ENCODE results near the gene SLC40A1. TPM values are rescaled to one million over a fixed set of nuclear protein-coding genes. Genes with fewer than 3 reads are reported as not detected.

The SLC40A1 gene
- total and polyA plus RNA-seq, 2 of the 13 experiments (the other 11 are each of a cell fraction or from before 2014, with no cell fraction given), result 10.6 to 24.9 TPM

DNA sequence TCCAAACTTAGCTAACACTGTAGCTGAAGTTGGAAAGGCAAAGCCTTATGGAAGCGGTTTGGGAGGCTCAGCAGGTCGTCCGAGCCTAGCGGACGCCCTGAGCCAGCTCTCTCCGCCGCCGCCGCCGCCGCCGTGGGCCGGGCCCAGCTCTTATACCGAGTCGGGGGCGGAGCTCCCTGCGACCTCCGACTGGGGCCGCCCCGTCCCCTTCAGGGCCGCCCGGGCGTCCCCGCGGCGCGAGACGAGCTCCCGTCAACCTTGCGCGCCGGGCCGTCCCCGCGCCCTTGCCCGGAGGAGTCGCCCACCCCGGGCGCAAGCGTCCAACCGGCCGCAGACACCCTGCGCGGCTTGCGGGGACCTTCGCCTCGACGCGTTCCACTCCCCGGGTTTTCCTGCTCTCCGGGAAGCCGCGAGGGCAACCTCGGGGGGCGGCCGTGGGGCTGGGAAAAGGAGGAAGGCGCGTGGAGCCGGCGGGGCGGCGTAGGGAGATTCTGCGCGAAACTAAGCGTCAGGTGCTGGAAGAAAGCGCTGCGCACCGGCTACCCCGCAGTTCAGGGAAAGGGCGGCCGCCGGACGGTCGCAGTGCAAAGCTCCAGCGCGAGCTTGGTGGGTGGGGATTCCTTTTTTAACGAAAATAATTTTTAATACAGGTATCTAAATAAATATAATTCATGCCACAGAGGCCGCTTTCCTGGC lies at the start of gene SLC40A1 (continued):
- peak; percentile 81 for TF ChIP-seq KDM2A (CRISPR knock-in tag; IDR thresholded peaks at IDR 0.05; ENCODE audit: borderline replicate concordance, low read depth)
- TF ChIP-seq MED8 (CRISPR knock-in tag; IDR thresholded peaks at IDR 0.05; ENCODE audit: insufficient replicate concordance), result peak; percentile 52
- no peak; the same call in none of the 2 replicates for TF ChIP-seq GATAD2A (CRISPR knock-in tag; IDR thresholded peaks at IDR 0.05)
- peak; percentile 67 for TF ChIP-seq AGO2 (optimal IDR thresholded peaks at IDR 0.05; ENCODE audit: low read depth, low read length)
- TF ChIP-seq STAG1 (CRISPR knock-in tag; IDR thresholded peaks at IDR 0.05), result no peak
- TF ChIP-seq ZC3H13 (CRISPR knock-in tag; IDR thresholded peaks at IDR 0.05), result peak; percentile 81
- TF ChIP-seq THYN1 (CRISPR knock-in tag; IDR thresholded peaks at IDR 0.05; ENCODE audit: borderline replicate concordance, low read depth), result no peak
- TF ChIP-seq, protein P1, sequence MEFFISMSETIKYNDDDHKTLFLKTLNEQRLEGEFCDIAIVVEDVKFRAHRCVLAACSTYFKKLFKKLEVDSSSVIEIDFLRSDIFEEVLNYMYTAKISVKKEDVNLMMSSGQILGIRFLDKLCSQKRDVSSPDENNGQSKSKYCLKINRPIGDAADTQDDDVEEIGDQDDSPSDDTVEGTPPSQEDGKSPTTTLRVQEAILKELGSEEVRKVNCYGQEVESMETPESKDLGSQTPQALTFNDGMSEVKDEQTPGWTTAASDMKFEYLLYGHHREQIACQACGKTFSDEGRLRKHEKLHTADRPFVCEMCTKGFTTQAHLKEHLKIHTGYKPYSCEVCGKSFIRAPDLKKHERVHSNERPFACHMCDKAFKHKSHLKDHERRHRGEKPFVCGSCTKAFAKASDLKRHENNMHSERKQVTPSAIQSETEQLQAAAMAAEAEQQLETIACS (CRISPR knock-in tag; IDR thresholded peaks at IDR 0.05), result peak; percentile 62; the same call in 1 of the 2 replicates
- TF ChIP-seq, protein P2, sequence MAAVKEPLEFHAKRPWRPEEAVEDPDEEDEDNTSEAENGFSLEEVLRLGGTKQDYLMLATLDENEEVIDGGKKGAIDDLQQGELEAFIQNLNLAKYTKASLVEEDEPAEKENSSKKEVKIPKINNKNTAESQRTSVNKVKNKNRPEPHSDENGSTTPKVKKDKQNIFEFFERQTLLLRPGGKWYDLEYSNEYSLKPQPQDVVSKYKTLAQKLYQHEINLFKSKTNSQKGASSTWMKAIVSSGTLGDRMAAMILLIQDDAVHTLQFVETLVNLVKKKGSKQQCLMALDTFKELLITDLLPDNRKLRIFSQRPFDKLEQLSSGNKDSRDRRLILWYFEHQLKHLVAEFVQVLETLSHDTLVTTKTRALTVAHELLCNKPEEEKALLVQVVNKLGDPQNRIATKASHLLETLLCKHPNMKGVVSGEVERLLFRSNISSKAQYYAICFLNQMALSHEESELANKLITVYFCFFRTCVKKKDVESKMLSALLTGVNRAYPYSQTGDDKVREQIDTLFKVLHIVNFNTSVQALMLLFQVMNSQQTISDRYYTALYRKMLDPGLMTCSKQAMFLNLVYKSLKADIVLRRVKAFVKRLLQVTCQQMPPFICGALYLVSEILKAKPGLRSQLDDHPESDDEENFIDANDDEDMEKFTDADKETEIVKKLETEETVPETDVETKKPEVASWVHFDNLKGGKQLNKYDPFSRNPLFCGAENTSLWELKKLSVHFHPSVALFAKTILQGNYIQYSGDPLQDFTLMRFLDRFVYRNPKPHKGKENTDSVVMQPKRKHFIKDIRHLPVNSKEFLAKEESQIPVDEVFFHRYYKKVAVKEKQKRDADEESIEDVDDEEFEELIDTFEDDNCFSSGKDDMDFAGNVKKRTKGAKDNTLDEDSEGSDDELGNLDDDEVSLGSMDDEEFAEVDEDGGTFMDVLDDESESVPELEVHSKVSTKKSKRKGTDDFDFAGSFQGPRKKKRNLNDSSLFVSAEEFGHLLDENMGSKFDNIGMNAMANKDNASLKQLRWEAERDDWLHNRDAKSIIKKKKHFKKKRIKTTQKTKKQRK (IDR thresholded peaks at IDR 0.05; ENCODE audit: low read length), result no peak
- peak; percentile 75 for TF ChIP-seq TAF15 (IDR thresholded peaks at IDR 0.05; ENCODE audit: low read depth, low read length, poor library complexity, severe bottlenecking)
- peak; percentile 19; the same call in 1 of the 2 replicates for TF ChIP-seq HNRNPUL1 (IDR thresholded peaks at IDR 0.05; ENCODE audit: low read depth, low read length)
- TF ChIP-seq, protein P3, sequence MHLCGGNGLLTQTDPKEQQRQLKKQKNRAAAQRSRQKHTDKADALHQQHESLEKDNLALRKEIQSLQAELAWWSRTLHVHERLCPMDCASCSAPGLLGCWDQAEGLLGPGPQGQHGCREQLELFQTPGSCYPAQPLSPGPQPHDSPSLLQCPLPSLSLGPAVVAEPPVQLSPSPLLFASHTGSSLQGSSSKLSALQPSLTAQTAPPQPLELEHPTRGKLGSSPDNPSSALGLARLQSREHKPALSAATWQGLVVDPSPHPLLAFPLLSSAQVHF (CRISPR knock-in tag; IDR thresholded peaks at IDR 0.05), result peak; percentile 61
- peak; percentile 79 for TF ChIP-seq ZNF543 (CRISPR knock-in tag; IDR thresholded peaks at IDR 0.05)
- no peak for TF ChIP-seq DNMT3B (CRISPR knock-in tag; conservative IDR thresholded peaks at IDR 0.05)
- TF ChIP-seq RNF2 (conservative IDR thresholded peaks at IDR 0.05; ENCODE audit: low read depth), result 0 out of 2 replicates have a peak, but pooled peaks have one; percentile 54
- peak; percentile 9; the same call in 1 of the 2 replicates for TF ChIP-seq RCOR2 (CRISPR knock-in tag; IDR thresholded peaks at IDR 0.05)
- TF ChIP-seq, protein P4, sequence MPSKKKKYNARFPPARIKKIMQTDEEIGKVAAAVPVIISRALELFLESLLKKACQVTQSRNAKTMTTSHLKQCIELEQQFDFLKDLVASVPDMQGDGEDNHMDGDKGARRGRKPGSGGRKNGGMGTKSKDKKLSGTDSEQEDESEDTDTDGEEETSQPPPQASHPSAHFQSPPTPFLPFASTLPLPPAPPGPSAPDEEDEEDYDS (CRISPR knock-in tag; IDR thresholded peaks at IDR 0.05), result peak; percentile 92
- no peak for TF ChIP-seq ZNF232 (CRISPR knock-in tag; IDR thresholded peaks at IDR 0.05; ENCODE audit: borderline replicate concordance)
- TF ChIP-seq, protein P5, sequence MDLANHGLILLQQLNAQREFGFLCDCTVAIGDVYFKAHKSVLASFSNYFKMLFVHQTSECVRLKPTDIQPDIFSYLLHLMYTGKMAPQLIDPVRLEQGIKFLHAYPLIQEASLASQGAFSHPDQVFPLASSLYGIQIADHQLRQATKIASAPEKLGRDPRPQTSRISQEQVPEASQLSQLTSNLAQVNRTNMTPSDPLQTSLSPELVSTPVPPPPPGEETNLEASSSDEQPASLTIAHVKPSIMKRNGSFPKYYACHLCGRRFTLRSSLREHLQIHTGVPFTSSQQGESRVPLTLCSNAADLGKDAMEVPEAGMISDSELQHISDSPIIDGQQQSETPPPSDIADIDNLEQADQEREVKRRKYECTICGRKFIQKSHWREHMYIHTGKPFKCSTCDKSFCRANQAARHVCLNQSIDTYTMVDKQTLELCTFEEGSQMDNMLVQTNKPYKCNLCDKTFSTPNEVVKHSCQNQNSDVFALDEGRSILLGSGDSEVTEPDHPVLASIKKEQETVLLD (CRISPR knock-in tag; IDR thresholded peaks at IDR 0.05; ENCODE audit: low read depth), result peak; percentile 76
- peak; percentile 84 for TF ChIP-seq SAFB2 (CRISPR knock-in tag; IDR thresholded peaks at IDR 0.05; ENCODE audit: borderline replicate concordance, low read depth)
- peak; percentile 91 for TF ChIP-seq PHF8 (CRISPR knock-in tag; IDR thresholded peaks at IDR 0.05)
